Activated T-cell treated with anti-CD3 and anti-CD28 coated beads for 4 hours (primary cell): ENCODE data around the gene WWOX.

Experiments used
- DNase-seq: peaks from one replicate; pipeline ENCODE4 v3.0.0-alpha.2; 2020

Gene WWOX

DNA sequence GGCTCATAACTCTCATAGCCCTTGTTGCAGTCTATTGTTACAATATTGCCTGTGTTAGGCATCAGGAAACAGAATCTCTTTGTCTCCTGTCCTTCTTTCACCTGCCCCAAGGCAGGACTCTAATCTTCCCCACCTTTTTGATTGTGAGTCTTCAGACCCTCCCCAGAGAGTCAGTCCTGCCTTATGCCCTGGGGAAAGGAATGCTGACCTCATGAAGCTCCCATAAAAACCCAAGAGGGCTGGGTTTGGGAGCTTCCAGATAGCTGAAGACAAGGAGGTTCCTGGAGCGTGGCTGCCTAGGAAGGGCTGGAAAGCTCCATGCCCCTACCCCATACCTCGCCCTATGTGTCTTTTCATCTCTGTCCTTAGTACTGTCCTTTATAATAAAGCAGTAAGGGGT lies 688.8 kb downstream of the WWOX start:
- no peak for DNase-seq

DNA sequence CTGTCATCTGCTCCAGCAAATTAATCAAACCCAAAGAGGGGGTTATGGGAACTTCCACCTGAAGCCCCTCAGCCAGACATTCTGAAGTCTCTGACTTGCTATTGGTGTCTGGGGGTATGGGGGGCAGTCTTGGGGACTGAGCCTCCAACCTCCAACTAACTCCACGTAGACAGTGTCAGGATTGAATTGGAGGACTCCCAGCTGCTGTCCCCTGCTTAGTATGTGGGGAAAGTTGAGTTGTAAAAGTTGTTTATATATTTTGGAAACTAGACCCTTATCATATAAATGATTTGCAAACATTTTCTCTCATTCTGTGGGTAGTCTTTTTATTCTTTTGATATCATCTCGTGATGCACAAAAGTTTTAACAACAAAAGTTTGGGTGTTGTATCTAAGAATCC lies 689.2 kb downstream of the WWOX start:
- DNase-seq: no peak

DNA sequence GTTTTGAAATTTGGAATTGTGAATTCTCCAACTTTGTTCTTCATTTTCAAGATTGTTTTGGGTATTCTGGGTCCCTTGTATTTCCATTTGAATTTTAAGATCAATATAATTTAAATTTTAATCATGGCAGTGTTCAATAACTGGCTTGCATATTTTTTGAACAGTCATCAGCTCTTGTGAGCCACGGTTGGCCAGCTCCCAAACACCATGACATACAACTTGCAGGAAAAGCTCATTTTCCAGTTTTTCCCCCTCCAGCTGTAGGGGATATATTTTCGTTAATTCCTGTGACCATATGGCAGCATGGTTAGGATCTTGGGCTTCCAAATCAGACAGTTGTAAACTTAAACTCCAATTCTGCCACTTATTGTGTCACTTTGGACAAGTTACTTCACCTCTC lies 690.1 kb downstream of the WWOX start:
- DNase-seq: no peak

DNA sequence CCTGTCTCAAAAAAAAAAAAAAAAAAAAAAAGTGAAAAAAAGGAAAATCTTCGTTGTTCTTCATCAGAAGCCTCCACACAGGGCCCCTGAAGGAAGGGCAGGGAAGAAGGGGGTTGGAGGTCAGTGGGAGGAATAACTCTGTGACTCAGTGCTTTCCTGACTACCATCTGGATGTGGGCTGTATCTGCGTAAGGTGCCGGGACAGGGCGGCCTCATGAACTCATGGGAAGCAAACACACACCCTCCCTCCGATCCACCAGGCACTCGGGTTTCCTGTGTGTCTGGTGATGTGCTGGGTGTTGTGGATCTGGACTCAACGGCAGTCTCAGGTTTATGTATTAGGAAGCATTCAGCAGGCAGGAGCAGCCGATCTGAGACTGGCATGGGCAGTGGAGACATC lies 691.6 kb downstream of the WWOX start:
- DNase-seq: no peak

DNA sequence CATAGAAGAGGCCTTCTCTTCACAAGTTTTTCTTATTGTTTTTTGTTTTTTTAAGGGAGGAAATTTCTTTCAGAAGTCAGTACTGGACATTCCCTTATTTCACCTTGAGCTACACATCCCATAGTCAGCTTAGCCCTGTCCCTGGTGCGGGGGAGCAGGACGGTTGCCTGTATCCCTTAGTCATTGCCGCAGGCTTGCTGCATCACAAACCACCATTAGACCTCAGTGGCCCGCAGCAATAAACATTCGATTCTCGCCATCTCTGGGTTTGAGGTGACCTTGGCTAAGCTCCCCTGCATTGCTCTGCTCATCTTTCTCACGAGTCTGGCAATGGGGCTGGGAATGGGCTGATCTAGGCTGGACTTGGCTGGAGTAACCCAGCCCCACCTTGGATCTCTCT lies 692.5 kb downstream of the WWOX start:
- DNase-seq: no peak

DNA sequence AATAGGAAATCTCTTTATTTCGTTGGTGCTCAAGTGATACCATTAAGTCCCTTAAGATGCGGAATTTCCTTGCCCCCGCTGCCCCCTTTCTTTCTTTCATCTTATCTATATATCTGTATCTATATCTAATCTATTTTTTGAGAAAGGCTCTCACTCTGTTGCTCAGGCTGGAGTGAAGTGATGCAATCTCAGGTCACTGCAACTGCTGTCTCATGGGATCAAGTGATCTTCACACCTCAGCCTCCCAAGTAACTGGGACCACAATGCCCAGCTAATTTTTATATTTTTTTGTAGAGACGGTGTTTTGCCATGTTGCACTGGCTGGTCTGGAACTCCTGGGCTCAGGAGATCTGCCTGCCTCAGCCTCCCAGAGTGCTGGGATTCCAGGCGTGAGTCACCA lies 693.5 kb downstream of the WWOX start:
- no peak for DNase-seq

DNA sequence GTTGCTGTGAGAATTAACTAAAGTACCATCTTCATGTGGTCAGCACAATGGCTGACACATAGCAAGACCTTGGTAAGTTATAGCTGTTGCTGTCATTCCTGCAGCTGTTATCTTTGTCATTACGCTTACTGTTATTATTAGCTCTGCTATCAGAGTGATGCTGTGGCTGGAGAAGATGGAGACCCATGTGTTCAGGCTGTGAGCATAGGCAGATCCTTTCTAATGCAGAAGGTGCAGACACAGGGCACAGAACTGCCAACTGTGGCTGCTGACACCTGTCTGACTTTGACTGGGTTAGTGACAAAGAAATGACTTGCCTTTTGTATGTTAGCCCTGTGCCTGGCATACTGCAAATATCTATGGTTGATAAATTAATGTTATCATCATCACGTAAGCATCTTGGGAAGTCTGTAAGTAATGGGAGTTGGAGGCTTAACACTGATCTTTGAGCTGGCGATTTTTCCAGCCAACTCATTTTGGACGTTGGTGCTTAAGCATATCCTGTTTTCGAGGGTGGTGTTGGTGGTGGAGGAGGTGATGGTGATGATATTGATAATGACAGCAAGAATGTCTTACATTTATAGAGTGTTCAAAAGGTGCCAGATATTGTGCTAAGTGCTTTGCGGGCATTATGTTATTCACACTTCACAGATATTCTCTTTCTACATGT lies 695.3 kb downstream of the WWOX start:
- no peak for DNase-seq

DNA sequence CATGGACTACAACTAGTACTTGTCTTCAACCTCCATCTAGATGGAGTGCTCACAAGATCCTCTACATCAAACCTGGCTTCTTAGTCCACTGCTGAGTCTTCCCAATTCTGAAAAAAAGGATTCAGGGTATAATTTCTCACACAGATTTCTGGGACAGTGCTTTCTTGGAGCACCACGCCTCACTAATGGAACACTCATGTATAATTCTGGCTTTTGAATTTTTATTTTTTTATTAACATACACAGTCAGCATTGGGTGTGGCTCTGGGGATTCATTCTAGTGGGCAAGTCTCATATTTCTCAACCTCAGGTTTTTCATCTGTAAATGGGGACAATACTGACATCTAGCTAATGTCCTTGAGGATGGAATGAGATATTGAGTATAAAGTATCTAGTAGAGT lies 696.0 kb downstream of the WWOX start:
- no peak for DNase-seq

DNA sequence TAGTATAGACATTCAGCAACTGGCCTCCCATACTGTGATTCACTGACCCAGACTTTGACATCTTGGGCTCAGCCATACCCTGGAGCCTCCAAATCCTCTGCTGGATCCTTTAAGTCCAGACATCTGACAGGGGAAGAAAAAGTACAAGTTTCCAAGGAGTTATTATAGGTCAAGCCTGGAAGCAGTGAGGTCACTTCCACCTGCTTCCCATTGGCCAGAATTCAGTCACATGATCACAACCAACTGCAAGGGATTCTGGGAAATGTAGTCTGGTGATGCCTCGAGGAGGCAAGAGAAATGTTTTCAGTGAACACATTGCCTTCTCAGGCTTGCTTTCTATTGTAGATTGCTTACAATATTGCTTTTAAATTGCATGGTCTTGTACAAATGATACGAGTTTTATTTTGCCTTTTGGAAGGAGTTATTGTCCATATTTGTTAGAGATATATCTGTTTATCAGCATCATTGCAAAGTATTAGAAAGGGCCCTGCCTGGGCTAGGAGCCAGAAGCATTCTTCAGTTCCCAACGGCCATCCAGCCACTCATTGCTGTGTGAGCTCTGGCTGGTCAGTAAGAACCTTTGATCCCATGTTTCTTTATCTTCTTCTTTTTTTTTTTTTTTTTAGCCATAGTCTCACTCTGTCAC lies 696.9 kb downstream of the WWOX start:
- DNase-seq: no peak

DNA sequence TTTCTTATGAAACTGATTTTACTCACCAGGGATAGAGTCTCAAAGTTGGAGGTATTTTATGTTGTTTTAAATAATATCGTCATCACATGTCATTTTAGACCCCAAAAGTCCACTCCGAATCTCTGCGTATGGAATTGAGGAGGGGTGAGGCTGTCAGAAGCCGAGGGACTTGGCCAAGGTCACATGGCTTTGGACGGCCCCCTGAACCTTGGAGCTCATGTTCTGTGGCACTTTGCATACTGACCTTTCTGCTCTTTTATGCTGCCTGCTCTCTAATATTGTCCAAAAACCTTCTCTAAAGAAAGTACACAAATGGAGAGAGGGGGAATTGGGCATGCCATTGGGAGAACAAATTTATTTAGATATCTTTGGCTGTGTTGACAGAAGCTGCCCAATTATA lies 700.0 kb downstream of the WWOX start:
- no peak for DNase-seq

DNA sequence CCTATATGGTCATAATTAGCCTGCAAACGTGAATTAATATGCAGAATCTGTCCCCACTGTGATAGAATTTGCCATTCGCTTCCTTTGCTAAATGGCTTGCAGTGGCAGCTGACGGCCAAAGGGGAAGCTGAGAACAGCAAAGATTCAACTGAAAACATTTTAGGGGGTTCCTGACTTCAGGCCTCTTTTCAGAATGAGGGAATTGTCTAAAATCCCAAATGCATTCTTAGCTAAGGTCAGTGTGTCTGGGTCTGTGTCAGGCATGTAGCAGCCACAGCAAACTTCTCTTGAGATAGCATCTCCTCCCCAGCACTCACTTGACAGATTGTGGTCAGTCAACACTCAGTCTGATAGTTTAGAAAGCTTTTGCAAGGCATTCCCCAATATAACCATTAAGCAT lies 701.1 kb downstream of the WWOX start:
- no peak for DNase-seq

DNA sequence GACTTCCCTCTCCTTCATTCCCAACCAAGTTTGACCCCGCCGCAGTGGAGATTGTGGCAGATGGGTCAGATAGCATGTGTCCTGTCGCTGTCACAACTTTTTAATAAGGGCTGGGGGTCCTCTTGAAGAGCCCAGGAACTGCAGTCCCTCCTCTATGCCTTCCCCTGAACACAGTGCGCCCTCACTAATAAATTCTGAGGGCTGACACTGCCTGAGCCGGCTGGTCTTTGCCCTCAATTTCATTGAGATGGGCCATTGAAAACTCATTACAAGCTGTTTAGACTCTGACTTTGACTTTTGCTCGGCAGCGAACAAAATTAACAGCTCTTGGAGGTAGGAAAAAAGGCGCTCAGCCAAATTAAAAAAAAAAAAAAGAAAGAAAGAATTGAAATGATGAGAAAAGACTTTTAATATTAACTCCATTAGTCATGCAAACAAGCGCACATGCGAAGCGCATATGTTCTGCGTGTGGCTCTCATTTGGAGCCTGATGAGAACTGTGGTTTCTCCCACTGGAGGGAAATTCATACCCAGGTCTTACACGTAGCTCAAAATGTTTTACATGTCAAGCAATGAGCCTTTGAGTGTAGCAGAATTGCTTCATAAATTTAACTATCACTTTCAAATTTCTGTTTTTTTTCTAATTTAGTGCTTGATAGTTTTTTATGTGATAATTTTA lies 704.7 kb downstream of the WWOX start:
- DNase-seq: no peak

DNA sequence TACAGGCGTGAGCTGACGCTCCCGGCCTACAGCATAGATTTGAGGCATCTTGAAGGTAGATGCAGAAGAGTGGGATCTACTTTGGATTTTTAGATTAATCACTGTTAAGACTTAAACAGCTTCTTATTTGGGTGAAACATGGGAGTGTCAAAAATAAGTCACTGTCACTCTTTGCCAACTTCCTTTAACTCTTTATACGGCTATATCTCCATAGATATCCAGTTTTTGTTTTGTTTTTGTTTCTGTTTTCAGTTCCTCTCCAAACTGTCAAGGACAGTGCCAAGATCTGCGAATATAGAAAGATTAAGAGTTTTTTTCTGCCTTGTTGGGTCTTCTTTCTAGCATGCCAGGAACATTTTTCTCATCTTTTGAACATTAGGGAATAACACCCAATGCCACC lies 706.1 kb downstream of the WWOX start:
- DNase-seq: no peak

DNA sequence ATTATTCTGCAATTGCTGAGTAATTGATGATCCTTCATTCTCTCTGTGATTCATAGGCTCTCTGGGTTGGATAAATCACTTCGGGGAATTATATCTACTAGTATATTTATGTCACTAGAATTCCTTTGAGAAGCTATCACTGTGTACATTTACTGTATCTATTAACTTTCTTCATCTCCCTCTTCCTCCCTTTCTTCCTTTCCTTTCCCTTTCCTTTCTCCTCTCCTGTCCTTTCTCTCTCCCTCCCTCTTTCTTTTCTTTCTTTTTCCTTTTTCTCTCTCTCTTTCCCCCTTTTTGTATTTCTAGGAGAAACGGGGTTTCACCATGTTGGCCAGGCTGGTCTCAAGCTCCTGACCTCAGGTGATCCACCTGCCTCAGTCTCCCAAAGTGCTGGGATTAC lies 711.8 kb downstream of the WWOX start:
- DNase-seq: no peak

DNA sequence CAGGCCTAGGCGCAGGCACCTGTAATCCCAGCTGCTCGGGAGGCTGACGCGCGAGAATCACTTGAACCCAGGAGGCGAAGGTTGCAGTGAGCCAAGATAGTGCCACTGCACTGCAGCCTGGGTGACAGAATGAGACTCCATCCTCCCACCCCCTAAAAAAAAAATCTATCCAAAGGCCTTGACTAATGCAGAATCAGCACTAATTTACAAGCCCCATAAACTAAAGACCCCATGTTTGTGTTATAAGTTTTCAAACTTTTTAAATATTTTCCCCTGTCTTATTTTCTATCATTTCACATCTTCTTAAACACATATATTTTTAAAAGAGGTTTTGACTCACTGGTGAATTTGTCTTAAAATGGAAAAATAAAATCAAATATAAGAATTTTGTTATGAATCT lies 713.1 kb downstream of the WWOX start:
- no peak for DNase-seq

DNA sequence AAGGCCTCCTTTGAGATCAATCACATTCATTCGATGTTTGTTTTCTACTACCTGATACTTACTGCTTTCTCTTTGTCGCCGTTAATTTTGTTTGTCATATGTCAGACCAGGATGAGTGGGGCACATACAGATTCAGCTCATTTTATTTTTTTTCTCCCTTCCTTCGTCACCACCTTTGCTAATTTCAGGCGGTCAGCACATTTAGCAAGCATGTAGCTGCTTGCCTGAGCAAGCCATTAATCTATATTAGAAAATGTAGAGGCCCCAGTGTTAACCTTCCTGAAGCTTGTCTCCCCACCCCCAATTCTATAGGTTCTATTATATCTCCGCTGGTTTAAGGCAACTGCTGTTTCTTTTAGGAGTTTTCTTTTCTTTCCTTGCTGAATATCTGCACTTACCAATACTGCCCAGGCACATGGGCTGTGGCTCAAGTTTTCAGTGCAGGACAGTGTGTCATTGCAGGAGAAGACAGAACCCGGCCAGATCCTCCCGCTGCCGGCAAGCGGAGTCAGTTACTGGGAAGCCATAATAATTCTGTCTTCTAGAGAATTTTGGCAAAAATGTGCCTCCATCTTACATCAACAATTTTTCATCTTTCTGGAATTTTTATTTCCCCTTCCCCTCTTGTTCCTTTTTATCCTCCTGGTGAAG lies 714.3 kb downstream of the WWOX start:
- no peak for DNase-seq

DNA sequence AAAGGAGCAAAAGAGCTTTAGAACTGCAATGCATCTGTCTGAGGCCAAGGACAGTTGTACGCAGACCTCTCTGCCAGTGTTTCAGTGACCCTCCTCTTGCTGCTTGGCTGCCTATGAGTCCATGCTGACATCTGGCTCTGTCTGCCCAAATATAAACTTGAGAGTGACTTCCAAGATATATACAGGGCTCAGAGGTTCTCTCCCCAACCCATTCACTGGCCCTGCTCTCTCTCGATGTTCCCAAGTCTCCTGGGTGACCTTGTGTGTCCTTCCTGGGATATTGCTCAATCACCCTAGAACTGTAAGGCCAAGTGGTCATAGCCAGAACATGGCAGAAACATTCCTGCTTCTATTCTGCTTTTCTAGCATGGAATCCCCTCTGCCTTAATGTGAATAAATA lies 716.3 kb downstream of the WWOX start:
- no peak for DNase-seq

DNA sequence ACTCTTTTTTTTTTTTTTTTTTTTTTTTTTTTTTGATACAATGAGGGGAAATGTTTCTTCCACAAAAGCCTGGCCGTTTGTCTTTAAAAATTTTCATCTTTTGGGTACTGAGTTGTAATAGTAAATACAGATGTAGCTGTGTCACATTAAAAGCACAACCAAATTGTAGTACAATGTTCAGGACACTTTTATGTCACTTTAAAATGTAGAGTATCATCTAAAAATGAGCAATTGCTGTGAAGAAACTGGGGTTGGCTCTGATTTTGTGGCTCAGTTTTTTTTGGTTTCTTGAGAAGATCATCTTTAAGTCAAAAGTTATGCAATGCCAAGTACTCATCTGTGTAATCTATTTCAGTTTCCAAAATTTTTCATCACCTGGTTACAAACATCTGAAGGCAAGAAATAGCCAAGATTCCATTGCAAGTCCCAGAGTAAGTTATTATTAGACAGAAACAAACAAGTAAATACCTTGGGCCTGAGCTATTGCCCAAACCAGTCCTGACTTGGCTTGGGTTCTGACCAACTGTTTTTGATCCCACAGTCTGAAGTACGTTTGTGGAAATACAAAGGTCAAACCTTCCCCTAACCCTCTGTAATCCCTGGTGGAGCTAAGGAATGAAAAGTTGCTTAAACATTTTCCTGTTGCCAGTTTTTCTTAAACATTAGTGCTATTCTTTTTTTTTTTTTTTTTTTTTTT lies 717.2 kb downstream of the WWOX start:
- DNase-seq: no peak

DNA sequence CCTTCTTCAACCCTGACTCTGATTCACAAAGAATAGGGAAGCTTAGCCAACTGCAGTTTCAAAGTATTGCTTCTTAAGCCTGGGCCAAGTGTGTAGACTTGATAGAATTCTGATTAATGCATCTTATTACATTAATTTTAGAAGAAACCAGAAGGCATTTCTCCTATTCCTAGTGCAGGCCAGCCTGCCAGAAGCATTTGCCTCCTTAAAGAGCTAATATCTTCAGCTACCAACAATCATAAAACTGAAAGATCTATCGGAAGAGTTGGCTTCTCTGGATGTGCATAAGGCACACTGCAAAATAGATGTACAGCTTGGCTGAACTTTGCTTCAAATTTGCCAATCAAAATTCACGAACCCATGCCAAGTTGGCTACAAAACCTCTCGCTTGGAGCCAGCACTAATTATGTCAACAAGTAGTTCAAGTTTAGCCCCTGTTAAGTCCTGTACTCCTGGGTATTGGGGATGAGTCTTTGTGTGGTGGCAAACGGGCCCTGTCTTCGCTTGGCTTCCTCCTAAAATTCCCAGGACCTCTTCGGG lies 717.8 kb downstream of the WWOX start:
- no peak for DNase-seq

DNA sequence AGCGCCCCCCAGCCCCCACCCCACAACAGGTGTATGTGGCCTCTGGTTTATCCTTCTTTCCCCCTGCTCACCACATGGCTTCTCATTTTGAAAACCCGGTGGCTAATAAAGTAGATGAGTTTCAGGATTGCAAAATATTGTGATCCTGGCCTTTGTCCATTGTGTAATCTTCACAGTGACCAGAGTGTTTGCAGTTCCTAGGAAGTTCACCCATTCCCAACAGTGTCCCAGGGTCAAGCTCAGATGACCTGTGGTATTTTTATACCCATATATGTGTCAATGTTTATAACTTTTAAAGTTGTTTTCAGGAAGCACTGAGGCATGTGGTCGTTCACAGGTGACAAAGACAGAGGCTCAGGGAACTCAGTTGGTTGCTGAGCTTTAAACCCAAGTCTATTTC lies 721.9 kb downstream of the WWOX start:
- DNase-seq: no peak

DNA sequence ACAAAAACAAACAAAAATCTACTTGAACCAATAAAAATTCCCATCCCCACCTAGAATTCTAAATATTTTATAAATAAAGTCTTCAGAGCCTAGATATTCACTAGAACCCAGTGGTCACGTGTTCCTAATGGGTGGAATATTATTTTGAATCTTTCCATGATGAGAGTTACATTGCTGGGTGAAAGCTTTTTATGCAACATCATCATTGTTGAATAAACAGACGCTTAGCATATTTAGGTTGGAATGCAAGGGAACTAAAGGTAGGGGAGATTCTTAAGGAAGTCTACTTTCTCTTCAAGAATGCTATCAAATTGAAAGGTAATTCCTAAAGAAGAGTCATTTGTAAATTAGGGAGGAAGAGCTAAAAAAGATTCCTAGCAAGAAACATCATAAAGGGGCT lies 723.1 kb downstream of the WWOX start:
- no peak for DNase-seq

DNA sequence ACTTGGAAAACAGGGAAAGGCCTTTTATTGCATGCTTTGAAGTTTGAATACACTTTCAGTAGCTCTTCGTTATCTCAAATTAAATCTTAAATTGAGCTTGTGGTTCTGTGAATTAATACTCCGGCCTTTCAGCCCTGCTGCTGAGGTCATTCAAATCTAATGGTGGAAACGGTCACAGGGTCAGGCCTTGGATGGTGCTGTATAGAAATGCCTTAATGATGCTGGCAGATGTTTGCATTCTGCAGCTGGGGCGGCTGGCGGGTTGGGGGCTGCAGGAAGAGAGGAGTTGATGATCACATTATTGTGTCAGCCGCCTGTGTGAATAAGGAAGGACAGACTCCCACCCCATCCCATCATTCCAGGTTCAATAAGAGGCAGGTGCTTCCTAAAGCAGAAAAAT lies 723.6 kb downstream of the WWOX start:
- no peak for DNase-seq

DNA sequence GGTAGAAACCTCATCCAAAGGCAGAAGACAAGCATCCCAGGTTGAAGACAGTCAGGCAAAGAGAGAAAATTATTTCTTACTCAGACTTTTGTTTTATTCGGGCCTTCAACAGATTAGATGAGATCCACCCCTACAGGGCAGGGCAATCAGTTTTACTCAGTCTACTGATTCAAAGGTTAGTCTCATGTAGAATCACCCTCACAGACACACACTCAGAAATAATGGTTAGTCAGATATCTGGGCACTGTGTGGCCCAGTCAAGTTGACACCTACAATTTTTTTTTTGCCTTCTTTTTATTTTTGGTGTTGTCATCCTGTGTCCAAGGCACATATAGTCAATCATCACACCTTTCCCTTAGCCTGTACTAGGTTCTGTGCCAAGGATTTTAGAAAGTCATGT lies 729.8 kb downstream of the WWOX start:
- no peak for DNase-seq
